ENCODE data around the gene LIN7C.

The LIN7C gene

DNA sequence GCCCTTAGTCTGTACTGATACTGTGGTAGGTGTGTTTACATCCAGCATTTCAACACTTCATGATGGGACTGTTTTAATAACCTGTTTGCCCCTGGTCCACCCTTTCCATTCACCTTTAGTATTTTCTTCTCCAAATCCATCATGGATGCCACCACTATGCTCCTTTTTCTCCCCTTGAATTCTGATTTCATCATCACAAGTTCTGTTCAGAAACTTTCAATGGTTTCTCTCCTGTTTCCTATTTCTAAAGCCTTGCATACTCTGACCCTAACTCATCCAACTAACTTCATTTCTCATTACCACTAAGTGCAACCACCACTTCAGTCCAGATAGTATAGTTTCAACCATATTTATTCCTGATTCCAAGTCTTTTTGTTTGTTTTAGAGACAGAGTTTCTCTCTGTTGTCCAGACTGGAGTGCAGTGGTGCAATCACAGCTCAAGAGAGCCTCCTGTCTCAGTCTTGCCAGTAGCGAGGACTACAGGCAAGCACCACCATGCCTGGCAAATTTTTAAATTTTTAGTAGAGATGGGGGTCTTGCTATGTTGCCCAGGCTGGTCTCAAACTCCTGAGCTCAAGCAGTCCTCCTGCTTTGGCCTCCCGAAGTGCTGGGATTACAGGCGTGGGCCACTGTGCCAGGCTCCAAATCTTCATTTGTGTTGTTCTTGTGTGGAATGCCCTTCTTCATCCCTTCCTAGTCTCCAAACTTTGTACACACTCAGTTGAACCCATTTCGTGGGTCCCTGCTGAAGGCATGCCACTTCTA, 1.2 kb upstream of the LIN7C start:
- no peak for DNase-seq

DNA sequence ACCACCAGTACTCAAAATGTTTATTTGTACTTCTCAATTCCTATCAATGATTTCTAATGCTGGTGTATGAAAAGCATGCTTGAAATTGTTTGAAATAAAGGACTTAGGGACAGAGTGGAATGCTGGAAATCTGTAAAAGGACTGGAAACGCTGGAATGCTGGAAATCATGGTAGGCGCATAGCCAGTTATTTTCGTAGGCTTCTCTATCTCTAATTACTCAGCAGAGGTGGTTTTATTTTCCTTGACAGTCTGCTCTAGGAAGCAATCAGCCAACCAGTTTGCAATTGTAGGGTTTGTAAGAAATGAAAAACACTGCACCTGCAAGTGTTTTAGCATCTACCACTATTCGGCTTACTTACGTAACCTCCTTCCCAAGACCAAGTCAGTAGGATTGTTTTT, 788 bp downstream of the LIN7C start:
- no peak for DNase-seq

DNA sequence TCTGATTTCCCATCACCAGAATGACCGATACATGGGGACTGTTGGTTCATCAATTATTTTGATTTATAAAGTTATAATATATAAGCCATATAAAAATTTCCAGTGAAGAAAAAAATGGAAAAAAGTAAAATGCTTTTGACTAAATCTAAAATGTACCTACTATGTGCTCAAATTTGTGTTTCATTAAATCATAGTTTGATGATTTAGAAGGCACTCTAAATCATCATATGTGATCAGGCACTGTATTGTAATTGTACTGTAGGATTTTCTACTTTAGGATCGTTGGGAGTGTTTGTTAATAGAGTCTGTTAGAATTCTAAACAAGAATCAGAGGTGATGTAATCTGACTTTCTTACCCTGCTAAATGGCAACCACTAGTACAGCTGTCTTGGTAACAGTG, 2.4 kb downstream of the LIN7C start:
- no peak for DNase-seq

DNA sequence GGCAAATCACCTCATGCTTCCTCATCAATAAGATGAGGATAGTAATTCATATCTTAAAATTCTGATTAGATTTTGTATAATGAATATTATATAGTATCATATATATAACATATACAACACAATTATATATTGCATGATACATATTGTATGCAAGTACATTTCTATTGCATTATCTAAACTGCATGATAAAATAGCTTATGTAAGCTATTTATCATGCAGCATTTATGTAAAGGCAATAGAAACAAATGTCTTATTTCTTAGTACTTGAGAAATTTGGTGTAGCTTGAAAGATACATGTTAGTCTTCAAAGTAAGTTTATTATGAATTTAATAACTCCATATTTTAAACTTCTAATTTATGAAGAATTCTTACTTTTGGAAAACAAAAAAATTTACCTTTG, 5.5 kb downstream of the LIN7C start:
- DNase-seq = no peak

DNA sequence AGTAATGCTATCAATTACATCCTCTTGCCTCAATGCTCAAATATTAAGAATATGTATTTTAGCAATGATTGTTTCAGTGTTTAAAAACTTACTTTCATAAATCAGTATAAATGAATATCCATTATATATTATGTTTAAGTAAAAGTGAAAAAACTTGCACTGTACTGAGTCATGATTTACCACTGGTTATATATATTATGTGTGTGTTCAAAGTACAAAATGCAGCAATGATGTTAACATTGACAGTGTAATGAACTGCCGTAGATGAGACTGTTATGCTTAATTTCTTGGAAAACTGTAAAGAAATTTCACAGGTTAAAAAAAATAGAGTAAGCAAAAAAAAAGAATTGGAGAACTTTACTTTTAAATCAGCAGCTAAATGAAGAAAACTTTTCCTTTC, 8.7 kb downstream of the LIN7C start:
- DNase-seq = no peak

DNA sequence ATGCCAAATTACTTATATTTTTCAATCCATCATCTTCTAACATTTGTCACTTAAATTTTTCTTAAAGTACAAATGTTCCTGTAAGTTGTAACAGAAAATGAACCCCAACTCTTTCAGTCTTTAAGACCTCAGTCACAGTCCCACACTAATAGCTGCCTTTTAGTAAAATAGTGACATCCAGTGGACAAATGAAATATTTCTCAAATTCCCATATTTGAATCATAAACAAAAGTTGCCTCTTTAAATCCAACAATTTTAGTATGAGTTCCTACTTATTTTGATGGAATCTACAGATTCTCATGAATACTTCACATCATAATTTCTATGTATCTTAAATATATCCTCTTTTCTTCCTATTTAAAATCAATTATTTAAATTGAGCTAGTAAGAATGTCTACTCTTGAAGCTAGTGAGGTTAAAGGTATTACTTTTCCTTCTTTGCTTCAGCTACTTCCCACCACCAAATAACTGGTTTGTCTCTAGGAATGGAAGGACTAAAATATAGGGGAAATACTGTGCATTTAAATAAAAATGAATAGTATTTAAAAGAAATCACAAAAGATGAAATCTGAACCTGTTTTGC, 9.2 kb downstream of the LIN7C start:
- DNase-seq = no peak

DNA sequence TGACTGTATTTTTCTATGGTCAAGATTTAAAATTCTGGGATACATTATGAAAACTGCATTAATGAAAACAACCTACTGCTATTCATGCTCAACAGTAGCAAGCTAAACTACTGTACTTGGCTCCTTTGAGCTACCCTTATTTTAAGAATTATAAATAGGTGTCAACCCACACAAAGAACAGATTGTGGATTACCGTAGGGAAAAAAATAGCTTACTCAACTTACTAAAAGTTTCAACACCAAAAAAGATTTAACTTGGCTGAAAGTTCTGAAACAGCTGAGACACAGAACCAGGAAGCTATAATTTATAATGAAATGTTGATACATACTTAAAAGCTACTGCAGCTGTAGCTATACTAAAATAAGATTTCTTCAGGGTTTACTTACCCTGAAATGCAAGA, 10.1 kb downstream of the LIN7C start:
- DNase-seq = no peak

DNA sequence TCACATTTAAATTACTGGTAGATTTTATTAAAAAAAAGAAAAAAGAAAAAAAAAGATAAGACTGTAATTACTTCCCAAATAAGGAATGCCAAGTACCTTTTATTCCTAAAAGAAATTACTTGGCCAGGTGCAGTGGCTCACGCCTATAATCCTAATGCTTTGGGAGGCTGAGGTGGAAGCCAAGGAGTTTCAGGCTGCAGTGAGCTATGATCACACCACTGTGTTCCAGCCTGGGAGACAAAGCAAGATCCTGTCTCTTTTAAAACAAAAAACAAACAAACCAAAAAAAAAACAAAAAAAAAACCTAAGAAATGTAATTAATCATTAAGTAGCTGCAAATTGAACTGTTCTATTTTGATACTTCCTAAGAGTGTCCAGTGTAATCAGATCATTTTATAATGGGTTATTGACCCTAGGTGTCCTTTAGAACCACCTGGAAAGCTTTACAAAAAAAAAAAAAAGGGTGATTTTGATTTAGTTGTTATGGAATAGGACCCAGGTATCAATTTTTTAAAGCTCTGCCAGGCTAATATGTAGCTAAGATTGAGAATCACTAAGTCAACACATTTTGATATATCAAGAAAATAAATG, 10.8 kb downstream of the LIN7C start:
- no peak for DNase-seq

DNA sequence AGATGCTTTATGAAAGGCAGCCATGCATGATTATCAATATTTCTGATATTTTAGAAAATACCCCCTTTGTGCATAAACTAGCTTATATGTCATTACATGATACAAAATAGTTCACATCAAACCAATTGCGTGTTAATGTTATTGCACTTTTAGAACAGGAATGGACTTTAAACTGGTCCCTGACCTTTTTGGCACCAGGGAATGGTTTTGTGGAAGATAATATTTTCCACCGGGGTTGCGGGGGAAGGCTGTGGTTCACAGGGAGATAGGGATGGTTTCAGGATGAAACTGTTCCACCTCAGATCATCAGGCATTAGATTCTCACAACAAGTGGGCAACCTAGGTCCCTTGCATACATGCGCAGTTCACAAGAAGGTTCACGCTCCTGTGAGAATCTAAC, 17.5 kb downstream of the LIN7C start:
- DNase-seq = no peak

DNA sequence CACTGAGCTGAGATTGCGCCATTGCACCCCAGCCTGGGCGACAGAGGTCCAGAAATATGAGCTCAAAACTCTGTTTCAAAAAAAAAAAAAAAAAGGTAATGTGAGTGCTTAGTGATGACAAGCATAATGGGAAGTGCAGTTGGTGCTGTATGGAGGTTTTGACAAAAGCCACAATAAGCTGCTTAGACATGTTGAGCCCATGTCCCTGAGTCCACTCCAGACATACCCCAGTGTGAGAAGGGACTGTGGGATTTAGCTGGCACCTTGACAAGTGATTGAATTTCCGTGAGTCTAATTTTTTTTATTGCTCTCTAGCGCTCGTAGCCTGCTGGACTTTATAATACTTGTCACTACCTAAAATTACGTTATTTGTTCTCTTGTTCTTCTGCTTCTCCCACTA, 18.9 kb downstream of the LIN7C start:
- DNase-seq = no peak

DNA sequence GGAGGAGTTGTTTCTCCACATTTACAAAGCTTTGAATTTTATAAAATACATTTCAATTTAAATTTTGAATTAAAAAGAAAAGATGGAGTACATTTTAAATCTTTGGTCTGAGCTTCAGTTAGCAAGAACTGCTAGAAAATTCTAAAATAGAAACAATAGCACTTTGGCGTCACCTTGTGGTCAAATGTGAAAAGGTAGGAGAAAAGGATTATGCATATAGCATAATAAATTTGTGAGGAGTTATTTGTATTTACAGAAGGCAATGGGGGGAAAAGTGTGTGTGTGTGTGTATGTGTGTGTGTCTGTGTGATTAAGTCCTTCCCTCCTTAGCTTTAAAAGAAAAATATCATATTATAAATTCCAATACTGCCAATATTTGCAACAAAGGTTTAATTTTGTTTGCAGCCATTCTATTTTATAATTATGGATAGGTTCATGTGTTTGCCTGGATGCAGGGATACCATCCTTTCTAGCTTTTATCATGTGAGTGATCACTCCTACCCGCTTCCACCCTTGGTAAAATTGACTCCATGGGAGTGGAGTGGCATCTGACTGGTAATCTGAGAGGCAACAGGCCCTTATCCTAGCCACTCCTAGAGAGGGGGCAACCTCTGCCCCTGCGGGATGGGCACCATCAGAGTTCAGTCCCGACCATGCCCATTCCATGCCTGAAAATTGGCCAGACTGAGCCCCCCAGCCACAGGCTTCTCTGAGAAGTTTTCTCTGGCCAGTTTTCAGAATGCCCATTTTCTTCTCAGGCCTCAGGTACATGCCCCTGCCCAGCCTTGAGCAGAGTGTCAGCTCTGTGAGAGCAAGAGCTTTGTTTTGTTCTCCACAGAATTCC, 20.4 kb downstream of the LIN7C start:
- peak; percentile 32 for DNase-seq

DNA sequence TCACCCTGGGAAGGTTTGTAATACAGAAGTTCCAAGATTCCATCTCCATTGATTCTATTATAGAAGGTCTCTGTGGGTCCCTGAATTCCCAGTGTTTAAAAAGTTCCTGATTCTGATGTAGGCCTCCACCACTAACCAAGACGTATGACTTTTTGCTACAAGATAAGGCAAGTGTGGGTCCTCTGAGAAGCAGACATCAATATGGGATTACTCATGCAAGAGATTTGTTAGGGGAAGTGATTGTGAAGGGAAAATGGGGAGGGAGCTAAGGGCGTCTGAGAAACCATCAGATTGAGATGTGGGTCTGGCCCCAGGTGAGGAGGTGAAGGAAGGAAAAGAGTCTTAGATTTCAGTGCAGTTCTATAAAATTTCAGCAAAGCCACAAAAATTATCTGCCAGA, 23.8 kb downstream of the LIN7C start:
- no peak for DNase-seq

DNA sequence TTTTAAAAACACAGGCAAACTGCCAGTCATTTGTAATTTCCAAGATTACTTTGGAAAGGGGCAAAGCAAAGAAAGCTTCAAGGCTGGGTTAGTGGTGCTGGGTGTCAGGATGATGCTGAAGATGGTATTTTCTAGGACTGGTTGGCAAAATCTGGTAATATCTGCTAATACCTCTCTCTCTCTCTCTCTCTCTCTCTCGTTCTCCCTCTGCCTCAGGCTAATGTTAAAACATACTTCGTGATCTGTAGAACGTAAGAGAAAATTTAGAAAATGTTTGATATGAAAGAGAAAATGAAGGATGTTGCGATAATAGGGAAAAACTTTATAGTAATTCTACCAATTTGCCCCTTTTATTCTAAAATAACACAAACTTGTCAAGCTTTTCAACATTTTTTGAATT, 24.6 kb downstream of the LIN7C start:
- no peak for DNase-seq

DNA sequence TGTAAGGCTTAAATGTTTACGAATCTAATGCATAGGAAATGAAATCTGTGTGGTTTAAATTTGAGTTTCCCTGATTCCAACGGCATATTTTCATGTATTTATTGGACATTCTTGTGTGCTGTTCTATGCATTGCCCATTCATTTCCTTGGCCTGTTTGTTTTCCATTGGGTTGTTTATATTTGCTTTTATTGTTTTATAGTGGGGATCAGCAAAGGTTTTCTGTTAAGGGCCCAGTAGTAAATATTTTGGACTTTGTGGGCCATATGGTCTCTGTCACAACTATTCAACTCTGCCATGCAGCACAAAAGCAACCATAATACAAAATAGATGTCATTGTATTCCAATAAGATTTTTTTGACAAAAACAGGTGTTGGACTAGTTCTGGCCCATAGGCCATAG, 28.7 kb downstream of the LIN7C start:
- no peak for DNase-seq

DNA sequence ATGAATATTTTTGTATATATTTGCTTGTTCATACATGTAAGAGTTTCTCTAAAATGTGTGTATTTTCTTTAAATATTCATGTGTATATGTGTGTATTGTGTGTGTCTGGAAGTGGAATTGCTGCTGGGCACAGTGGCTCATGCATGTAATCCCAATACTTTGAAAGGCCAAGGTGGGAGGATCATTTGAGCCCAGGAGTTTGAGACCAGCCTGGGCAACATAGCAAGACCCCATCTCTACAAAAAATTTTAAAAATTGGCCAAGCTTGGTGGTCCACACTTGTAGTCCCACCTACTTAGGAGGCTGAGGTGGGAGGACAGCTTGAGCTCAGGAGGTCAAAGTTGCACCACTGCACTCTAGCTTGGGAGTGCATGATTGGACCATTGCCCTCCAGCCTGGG, 29.3 kb downstream of the LIN7C start:
- DNase-seq = no peak

DNA sequence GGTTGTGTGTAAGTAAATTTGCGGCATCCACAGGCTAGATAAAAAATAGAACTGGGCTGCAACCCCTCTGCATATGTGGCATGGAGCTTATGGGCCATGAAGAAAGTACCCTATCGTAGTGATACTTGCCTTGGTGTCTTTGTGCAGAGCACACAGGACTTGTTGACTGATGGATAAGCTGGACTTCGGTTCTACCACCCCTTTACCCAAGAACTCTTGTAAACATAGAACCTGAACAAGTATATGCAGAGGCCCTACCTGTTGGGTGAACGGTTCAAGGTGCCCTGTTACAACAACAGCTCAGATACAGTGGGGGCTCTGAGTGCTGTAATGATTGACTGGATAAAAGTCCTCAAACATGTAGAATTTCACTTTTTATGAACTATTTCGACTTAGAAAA, 30.9 kb downstream of the LIN7C start:
- DNase-seq = no peak

DNA sequence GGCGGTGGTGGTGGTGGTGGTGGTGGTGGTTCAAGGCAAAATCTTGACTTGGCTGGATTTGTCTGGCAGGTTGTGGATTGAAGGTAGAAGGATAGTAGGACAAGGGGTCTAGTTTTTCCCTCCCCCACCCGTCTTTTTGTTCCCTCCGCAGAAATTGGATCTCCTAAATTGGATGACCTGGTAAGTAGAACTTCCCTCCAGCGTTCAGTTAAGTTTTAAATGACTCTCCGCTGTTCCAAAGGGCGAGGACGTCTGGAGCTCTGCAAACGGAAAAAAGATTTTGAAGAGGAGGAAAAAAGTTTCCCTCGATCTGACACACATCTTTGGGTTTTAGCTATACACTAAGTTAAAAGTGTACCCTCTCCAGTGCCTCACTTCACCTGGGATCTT, 33.6 kb downstream of the LIN7C start:
- no peak for DNase-seq

DNA sequence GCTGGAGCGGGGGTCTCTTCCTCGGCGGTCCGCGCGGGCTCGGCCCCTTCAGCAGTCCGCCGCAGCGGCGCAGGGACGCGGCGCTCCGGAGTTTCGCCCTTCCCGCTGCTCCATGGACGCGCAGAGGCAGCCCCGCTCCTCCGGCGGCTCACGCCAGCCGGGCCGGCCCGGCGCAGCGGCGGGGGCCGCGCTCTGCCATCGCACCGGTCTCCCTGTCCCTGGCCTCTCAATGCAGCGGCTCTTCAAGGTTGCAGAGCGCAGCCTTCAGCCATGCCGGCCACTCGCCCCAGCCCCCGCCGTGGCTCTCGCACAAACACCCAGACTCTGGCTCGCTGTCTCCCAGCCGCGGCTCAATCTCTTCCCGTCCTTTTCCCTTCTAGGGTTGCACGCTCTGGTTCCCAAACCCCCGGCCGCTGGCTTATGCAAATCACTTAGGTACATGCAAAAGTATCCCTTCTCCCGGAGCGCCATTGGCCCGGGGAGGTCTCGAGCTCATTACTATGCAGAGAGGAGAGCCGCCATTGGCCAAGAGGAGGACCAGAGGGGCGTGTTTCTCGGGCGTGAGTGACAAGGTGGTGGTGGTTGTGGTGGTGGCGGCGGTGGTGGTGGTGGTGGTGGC, 34.1 kb downstream of the LIN7C start, which contains the start of gene LGR4:
Gene LGR4 (minus strand): TSS at position 393 of the 619 bp plus-strand sequence. CDS start 488 bp downstream, outside the sequence.
- peak; percentile 94 for DNase-seq

DNA sequence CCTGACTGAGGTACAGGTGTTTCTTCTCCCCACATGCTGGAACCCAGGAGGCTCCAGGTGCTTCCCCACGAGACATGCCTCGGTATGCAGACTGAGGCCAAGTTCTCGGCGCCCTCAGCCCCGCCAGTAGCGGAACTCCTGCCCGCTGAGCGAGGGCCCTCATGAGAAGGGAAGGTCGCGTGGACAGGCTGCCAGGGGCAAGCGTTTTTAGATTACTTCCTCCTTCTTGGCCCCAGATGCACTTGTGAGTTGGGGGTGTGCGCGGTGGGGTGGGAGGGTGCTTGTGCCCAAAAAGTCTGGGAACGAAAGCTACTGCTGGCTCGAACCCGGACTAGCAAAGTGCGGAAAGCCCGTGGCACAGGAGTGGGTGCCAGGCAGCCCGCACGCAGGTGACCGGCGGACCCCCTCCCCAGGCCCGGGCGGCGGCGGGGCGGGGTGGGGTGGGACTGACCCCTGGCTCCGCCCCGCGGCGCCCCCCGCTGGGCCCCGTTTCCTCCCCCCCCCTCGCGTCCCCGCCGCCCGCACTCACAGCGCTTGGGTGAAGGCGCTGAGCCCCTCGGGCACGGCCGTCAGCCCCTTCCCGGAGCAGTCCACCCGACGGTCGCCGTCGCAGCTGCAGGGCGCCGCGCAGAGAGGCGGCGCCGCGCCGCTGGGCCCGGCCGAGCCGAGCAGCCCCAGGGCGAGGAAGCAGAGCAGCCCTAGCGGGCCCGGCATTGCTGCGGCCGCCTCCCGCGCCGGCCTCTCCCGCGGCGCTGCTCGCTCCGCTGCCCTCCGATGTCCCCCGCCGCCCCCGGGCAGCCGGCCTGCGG, 34.8 kb downstream of the LIN7C start:
- peak; percentile 21 for DNase-seq

DNA sequence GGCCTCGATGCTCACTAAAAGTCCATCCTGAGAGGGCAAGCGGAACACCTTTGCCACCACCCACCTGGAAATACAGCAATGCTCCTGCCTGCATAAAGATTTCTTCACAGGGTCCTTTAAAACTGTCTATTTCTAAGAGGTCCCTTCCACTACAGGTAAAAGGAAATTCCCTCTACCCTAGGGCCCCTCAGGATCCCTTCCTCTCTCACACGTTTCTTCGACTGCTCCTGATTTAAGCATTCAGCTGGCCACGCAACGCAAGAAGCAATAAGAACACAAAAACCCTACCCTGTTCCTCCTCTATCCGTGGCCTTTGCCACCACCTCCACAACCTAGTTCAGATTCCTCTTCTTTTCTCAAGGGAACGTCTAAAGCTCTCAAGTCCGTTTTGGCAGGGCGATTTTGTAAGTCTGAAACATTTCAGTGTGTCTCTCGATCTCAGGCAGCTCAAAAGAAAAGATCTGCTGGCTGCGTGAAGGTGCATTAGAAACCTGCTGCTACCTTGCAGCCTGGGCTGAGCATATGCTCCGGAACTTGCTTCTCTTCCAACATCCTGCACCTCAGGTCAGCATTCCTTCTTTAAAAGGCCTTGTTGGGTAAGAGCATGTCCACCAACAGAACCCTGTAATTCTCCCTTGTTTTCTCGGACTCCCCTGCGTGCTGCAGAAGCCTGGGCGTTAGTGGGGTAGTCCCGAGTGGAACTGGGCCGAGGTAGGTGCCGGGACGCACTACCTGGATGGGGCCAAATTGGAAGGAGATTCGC, 35.6 kb downstream of the LIN7C start:
- peak; percentile 22 for DNase-seq

DNA sequence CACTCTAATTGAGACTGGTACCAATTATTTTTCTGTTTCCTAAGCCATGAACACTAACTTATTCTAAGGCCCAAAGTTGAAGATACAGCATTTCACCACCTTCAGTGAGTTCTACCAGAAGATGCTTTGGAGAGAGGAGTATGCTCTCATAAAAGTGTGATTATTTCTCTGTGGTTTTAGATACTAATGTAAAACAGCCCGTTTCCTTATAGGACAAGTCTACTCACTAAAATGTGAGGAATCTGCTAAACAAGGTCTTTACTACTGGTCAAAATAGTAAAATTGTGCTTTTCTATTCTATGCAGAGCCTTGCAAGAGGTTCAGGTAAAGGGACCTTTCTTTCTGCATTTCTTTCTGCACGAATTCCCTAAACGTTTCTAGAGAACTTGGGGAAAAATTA, 36.4 kb downstream of the LIN7C start:
- no peak for DNase-seq
